ENCODE measurements around the gene ZNF502.

The ZNF502 gene

DNA sequence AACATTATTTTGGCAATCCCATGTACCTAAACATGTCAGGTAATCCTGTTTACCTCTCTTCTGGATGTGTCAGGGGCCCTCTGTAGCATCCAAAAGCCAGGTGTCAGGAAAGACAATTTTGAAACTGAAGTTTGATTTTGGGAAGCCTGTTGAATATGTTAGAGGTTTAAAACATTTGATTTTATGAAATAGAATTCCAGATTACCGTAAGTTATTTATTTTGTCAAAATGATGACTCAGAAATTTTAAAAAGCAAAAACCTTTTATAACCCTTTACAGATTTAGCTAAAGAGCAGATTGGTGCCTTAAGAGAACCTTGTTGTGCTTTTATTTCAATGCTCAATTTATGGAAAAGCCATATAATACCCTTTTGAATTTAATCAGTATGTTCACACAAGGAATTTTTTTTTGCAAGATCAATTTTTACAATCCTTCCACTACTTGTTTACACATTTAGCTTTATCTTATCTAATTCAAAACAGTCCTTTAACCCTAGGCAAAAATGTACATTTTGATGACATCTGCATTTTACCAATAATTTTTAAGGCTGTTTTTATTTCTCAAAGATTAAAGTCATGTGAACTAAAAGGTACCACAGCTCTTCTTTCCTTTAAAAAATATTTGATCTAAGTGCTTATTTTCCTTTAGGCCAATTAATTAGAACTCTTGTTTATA lies 59.1 kb downstream of the ZNF502 start:
- DNase-seq: no peak

DNA sequence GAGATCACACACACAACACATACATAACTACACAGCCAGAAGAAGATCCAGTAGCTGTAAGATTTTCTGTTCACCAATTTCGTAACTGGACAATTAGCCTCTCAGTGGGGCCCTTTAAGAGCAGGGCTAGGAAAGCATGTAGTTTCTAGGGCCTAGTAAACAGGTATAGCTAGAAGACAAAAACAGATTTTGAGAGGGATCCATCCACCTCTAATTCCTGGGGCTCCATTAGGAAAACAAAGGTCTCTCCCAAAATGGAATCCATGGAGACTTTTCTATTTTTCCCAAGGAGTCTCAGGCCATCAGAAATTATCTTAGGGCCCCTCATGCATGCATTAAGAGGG lies 59.6 kb downstream of the ZNF502 start:
- DNase-seq: no peak
